ENCODE measurements around the gene HAPLN3.

DNA sequence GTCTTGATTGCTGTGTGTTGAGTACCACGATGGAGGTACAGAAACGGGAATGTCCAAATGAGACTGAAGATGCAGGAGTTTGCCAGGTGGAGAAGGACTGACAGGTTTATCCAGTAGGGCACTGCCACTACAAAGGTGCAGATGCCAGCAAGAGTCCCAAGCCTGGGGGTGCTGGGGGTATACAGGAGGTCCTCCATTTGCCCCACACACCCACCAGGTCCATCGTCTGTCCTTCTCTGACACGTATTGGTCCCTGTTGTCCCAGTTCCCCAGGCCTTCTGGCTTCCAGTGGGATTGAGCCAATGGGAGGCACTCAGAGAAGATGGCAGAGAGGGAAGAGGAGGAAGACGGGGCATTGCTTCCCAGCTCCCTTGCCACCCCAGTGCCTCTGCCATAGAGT, 6.6 kb downstream of the HAPLN3 start:
- TF ChIP-seq, protein P1, sequence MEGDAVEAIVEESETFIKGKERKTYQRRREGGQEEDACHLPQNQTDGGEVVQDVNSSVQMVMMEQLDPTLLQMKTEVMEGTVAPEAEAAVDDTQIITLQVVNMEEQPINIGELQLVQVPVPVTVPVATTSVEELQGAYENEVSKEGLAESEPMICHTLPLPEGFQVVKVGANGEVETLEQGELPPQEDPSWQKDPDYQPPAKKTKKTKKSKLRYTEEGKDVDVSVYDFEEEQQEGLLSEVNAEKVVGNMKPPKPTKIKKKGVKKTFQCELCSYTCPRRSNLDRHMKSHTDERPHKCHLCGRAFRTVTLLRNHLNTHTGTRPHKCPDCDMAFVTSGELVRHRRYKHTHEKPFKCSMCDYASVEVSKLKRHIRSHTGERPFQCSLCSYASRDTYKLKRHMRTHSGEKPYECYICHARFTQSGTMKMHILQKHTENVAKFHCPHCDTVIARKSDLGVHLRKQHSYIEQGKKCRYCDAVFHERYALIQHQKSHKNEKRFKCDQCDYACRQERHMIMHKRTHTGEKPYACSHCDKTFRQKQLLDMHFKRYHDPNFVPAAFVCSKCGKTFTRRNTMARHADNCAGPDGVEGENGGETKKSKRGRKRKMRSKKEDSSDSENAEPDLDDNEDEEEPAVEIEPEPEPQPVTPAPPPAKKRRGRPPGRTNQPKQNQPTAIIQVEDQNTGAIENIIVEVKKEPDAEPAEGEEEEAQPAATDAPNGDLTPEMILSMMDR (IDR thresholded peaks at IDR 0.05 in 2 of 3, conservative IDR thresholded peaks at IDR 0.05 in 1 of 3; ENCODE audit: control insufficient read depth in 2 of 3, extremely low read depth in 1 of 3, insufficient read depth in 1 of 3, low read depth in 3 of 3, low read length in 3 of 3), result no peak
- TF ChIP-seq POLR2A (IDR thresholded peaks at IDR 0.05; ENCODE audit: low read depth, low read length) (no peak), ZNF274 (IDR thresholded peaks at IDR 0.05; ENCODE audit: insufficient read depth, insufficient read length) (no peak), EZH2 (IDR thresholded peaks at IDR 0.05; ENCODE audit: borderline replicate concordance, control insufficient read depth, low read depth, low read length) (no peak), CEBPB (IDR thresholded peaks at IDR 0.05; ENCODE audit: borderline replicate concordance in 1 of 2, low read depth in 2 of 2, low read length in 2 of 2) (no peak), GABPA (IDR thresholded peaks at IDR 0.05; ENCODE audit: low read depth) (no peak), SP1 (IDR thresholded peaks at IDR 0.05; ENCODE audit: low read depth, low read length) (no peak)
- TF ChIP-seq, protein P2, sequence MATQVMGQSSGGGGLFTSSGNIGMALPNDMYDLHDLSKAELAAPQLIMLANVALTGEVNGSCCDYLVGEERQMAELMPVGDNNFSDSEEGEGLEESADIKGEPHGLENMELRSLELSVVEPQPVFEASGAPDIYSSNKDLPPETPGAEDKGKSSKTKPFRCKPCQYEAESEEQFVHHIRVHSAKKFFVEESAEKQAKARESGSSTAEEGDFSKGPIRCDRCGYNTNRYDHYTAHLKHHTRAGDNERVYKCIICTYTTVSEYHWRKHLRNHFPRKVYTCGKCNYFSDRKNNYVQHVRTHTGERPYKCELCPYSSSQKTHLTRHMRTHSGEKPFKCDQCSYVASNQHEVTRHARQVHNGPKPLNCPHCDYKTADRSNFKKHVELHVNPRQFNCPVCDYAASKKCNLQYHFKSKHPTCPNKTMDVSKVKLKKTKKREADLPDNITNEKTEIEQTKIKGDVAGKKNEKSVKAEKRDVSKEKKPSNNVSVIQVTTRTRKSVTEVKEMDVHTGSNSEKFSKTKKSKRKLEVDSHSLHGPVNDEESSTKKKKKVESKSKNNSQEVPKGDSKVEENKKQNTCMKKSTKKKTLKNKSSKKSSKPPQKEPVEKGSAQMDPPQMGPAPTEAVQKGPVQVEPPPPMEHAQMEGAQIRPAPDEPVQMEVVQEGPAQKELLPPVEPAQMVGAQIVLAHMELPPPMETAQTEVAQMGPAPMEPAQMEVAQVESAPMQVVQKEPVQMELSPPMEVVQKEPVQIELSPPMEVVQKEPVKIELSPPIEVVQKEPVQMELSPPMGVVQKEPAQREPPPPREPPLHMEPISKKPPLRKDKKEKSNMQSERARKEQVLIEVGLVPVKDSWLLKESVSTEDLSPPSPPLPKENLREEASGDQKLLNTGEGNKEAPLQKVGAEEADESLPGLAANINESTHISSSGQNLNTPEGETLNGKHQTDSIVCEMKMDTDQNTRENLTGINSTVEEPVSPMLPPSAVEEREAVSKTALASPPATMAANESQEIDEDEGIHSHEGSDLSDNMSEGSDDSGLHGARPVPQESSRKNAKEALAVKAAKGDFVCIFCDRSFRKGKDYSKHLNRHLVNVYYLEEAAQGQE (IDR thresholded peaks at IDR 0.05; ENCODE audit: low read depth, low read length), result no peak
